Heart left ventricle (tissue), 13 donors: ENCODE results near the gene TMEM178B.

Source experiments
- CTCF ChIP-seq, 12 donors: fragments of 200-600 bp; sonication (generic) in 4 of 12; IDR thresholded peaks; one replicate each; pipeline versions ENCODE4 v1.5.0 to v1.8.0; 2018 to 2022; ENCODE audit warnings: antibody characterized with exemption in 12 of 12, mild to moderate bottlenecking in 5 of 12
- POLR2A ChIP-seq, 2 donors: fragments of 450-650 bp; IDR thresholded peaks; one replicate each; pipeline ENCODE4 v1.6.1; 2017; ENCODE audit warnings: antibody characterized with exemption in 2 of 2, mild to moderate bottlenecking in 2 of 2, moderate library complexity in 2 of 2
- donor health status: ischemic (EF 13 %, LVEDD 7.1; RV severe dilation, severe dysfunction).
- donor health status: DM: no; HTN: yes; CAD: no.
- donor health status: DM: no; HTN: no; CAD: no.
- donor health status: ischemic (EF 25% LVEDD 6.9; RV normal size, moderate dysfunction).
- donor health status: ischemic (EF 25% LVEDD 5.7; RV mildly dilated, moderate dysfunction).
- donor health status: ischemic (EF 35%, LVEDD 5.7; RV mildly dilated, moderate dysfunction).
- donor health status: nonischemic (EF 11% LVEDD 7.7; RV severe dilation, severe dysfunction).
- donor health status: DM: yes; HTN: yes; CAD: no.
- donor health status: PGD.
- donor health status: ischemic (EF 29% LVEDD 5.4; RV normal size, mild dysfunction).
- donor health status: nonischemic (EF 23%, LVEDD 6.1; RV moderate dilation, normal function).

- TF ChIP-seq CTCF (IDR thresholded peaks at IDR 0.05), result no peak
- no peak for TF ChIP-seq POLR2A (IDR thresholded peaks at IDR 0.05)
Observed at GRCh38 chr7:141115965-141116364, 42.1 kb downstream of the TMEM178B start.
